Forelimb muscle (tissue), 1 donor: ENCODE measurements around the gene TSPO. TPM values are rescaled to one million over a fixed set of nuclear protein-coding genes. Genes with fewer than 3 reads are reported as not detected.
"Not testable (repeated sequence)": the region's sequence is repeated elsewhere in the genome, so short reads cannot be mapped to it uniquely, and the experiment has no call there.

Experiments
- DNase-seq: peaks from one replicate; pipeline ENCODE4 v3.0.0-alpha.2; 2013; ENCODE audit warnings: low read depth
- polyA plus RNA-seq: library from polyadenylated mRNA; unstranded; fragments of 120-200 nt; gene quantifications from one replicate; pipeline ENCODE4 v1.2.1, GENCODE V29; 2013; ENCODE audit not compliant: insufficient read length

Gene TSPO
- polyA plus RNA-seq, 1 donor, result 72.2 TPM

DNA sequence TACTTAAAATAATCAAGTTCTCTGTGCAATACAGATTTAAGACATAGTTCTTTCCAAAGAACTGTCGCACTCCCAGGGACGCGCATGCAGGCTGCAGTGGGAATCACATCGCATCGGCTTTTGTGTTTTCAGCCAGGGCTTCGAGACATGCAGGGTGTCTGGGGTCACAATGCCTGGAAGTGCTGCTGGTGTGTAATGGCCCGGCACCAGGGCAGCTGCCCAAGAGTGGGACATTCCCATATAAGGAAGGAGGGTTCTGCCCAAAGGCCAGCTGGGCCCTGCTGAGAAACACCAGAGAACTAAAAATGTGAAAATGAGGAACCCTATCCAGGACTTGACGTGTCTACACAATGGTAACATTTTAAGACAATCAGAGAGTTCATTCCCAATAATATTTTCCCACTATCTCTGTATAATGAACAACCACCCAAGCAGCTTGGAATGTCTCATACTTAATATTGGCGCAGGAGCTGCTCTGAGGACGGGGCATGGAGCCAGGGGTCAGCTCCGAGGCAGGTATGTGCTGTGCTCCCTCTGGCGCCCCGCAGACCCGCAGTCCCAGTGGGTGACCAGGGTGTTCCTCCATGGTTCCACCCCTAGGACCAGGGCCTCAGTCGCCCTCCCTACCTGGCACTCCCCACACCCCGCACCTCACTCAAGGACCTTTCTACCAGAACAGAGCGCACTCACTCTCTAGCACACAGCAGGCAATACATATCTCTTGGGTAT lies 19.4 kb upstream of the TSPO start:
- no peak for DNase-seq

DNA sequence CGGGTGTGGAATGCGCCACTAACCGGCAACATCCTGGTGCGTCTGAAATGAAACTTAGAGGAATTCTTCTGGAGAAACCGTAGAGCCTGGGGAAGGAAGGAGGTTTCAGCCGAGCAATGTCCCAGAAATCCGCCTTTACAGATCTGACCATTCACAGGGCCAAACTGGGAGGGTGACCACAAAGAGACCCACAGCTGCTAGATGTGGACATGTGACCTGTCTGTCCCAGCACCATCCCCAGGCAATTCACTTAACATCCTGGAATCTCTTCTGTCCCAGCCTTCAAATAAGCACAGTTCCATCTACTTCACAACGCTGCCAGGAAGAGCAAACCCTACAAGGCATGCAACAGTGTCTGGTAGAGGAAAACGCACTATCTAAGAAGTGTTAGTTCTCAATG lies 18.0 kb upstream of the TSPO start:
- DNase-seq, result no peak

DNA sequence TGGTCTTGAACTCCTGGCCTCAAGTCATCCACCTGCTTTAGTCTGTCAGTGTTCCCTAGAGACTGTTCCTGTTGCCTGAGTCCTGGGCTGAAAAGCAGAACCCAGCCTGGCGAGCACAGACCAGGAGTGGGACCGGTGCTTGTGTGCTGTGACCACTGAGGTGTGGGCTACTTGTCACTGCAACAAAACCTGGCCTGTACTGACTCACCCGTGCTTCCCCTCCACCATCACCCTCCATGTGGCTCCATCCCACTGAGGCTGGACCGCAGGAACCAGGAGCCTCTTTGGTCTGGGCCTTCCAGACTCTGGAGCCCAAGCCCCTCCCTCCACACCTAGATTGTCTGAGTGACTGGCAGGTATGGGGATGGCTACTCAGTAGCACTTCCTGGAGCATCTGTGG lies 16.8 kb upstream of the TSPO start:
- DNase-seq, result no peak

DNA sequence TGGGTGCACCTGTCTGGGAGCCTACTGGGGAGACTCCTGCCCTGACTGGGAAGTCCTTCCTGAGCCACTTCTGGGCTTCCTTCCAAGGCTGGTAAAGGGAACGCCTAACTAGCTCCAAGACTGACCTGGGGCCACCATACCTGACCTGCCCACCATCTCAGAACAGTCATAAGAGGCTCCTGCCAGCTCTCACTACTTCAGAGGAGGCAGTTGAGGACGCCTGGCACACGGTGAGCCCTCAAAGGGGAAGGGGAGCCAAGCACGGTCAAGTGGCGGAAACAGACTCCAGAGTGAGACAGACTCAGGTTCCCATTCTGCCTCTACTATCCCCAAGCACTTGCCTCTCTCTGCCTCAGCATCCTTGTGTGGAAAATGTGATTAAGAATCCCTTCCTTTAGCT lies 15.8 kb upstream of the TSPO start:
- DNase-seq, result no peak

DNA sequence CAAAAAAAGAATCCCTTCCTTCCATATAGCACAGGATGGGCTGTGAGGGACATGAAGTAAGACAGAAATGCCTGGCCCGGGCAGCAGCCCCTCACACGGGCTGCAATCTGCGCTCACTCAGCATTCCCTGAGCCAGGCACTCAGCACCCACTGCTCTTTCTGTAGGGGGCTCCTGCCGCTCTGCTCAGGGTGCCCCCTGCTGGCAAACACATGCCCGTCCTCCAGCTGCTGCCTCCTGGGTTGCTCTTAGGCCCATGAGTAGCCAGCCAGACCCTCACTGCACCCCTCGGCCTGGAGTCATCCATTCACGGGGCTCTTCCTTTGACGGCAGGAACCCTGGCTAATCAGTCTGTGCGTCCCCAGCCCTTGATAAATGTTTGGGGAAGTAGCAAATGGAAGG lies 15.1 kb upstream of the TSPO start:
- DNase-seq, result no peak

DNA sequence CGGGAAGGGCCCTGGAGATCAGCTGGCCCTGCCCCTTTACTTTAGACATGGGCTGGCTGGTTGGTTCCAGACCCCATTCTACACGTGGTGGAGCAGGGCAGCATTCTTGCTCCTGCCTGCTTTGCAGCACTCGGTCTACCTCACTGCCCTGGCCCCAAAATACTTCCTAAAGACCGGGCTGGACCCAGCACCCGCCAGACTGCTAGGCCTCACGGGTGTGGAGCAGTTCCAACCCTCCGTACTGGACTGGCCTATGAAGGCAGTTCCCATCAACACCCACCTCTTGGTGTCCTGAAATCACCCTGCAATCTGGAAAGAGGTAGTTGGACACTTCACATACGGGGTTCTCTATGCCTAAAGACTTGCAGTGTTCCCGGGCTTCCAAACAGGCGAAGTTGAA lies 14.6 kb upstream of the TSPO start:
- DNase-seq, result no peak

DNA sequence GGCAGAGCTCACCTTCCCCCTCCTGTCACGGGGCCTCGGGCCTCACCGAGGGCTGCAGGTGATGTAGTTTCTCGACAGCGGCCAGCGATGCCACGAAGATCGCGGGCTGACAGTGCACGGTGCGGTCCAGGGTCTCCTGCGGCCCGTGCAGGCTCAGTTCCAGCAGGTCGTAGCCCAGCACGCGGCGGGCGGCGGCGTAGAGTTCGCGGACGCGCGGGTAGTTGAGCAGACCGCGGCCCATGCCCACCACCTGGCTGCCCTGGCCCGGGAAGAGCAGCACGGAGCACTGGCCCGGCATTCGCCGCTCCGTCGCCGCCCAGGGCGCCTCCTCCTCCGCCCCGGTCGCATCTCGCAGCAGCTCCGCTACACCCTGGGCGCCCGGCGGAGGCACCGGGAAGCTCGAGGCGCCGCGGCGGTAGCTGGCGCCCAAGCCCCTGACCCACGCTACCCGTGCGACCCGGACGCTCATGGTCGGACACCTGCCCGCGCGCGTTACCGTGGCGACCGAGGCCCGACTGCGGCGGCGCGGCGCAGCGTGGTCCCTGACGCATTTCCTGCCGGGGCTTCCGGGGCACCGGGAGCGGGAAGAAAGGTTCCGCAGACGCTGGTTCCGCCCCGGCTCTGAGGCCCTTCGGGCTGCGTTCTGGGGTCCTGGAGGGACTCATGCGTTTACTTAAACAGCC lies 8.3 kb upstream of the TSPO start, which contains the start of gene MCAT:
MCAT (minus strand) TSS at position 519 of the 683 bp plus-strand sequence; CDS start at position 469, 50 bp downstream.
- DNase-seq, result peak; percentile 40

DNA sequence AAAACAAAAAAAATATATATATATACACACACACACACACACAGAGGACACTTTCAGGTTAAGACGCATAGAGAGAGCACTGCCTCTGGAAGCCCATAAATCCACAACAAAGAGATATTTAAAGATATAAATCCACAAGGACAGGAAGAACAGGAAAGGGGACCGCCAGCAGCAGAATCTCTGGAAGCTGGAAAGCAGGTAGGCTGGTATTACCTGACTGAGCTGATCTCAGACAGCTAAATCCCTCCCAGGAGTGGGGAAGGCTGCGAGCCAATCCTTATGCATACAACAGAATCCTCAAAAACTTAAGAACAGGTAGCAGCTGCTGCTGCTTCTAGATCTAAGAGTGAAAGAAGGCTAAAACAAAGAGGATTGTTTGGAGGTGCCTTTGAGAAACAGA lies 6.4 kb upstream of the TSPO start:
- no peak for DNase-seq

DNA sequence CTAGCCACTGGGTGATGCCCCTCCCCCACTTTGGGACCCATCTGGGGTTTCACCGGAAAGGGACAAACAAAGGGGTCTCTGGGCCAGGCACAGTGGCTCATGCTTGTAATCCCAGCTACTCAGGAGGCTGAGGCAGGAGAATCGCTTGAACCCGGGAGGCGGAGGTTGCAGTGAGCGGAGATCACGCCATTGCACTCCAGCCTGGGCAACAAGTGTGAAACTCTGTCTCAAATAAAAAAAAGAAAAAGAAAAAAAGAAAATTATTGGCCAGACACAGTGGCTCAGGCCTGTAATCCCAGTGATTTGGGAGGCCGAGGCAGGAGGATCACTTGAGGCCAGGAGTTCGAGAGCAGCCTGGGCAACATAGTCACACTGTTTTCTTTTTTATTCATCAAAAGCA lies 6.0 kb upstream of the TSPO start:
- DNase-seq, result not testable (repeated sequence)

DNA sequence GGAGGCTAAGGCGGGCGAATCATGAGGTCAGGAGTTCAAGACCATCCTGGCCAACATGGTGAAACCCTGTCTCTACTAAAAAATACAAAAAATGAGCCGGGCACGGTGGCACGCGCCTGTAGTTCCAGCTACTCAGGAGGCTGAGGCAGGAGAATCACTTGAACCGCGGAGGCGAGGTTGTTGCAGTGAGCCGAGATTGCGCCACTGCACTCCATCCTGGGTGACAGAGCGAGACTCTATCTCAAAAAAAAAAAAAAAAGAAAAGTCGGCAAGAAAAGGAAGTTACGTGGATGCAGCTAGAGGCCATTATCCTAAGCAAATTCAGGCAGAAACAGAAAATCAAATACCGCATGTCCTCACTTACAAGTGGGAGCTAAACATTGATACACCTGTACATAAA lies 5.0 kb upstream of the TSPO start:
- DNase-seq, result not testable (repeated sequence)

DNA sequence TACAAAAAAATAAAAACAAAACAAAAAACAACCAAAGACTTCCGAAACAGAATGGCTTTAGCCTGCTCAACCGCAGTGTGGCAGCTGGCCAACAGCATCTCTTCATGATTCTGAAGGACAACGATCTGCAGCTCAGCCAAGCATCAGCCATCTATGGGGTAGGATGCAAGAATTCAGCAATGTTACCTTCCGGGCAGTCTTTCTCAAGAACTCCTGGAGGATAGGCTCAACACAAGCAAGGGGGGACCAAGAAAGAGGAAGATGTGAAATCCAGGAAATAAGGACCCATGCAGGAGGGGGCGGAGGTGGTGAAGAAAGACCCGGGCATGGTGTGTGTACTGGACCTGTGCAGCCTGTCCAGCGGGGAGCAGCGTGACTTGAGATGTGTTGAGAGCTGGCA lies 3.5 kb upstream of the TSPO start:
- DNase-seq, result no peak

DNA sequence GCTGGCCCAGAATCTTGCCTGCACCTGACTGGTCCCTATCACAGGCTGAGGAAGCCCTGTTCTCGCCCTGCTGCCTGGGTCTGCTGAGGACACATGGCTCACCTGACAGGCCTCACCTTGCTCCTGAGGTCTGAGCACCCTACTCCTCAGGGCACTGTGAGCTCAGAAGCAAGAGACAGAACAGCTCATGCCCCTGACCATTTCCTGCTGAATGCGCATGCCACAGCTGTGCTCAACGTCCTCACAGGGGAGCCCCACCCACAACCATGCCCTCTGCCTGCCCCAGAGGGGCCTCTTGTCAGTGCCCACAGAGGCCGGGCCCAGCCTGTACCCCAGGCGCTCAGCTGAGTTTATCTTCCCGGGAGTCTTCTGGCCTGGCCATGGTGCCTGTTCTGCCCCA lies 2.8 kb upstream of the TSPO start:
- no peak for DNase-seq

DNA sequence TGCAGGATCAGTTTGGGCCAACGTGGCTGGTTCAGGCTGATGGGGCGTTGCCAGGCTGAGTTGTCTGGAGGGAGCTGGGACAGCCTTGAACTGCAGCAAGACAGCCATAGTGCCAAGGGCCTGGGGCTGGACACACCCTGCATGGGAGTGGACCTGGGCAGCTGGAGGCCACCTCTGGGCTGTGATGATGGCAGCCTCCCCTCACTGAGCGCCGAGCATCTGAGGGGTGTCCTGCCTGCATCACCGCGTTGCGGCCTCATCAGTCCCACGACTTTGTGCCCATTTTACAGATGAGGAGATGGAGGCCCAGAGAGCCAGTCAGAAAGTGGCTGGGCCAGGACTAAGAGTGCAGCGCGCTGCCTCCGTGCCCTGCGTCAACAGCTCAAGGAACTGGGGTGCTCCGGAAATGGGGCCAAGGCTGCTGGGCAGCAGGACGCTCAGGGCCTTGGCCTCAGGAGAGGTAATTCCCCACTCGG lies 590 bp upstream of the TSPO start:
- no peak for DNase-seq

DNA sequence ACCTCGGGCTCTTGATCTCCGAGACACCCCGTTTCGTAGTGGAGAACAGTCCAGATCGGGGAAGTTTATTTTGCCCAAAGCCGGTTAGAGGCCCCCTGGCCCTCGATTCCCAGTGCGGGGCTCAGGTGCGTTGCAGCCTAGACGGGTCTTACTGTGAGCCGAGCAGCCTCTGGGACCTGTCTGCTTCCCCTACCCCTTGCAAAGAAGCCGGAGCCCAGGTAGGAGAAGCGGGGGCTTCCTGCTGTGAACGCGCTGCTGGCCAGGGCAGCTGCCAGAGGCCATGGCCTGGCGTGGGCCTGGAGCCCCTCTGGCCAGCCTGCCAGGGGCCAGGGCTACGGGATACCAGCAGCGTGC lies 621 bp downstream of the TSPO start:
- no peak for DNase-seq

DNA sequence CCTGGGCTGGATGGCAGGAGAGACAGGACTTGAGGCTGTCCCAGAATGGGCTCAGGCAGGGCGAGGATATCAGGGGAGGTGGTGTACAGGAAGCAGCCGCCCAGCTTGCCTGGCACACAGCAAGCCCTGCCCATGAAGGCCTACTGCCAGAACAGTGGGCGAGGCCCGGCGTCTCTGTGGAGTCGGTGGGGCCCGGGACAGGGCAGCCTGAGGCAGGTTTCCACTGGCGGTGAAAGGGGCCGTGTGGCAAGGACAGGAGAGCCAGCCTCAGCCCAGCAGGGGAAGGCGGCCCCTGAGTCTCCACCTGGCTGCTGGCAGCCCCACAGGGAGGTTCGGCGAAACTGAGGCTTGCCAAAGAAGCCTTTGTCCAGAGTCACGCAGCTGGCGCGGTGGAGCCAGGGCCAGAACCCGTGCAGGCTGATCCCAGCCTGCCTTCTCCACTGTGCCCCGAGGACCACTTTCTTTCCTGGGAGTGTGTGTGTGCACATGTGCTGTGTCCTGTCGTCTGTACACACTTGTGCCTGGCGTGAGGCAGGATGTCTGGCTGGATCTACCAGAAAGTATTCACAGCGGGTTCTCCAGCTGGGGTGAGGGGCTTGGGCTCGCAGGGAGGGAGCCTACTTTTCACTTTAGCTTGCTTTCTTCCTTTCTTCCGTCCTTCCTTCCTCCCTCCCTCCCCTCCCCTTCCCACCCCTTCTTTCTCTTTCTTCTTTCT lies 1.2 kb downstream of the TSPO start:
- no peak for DNase-seq

DNA sequence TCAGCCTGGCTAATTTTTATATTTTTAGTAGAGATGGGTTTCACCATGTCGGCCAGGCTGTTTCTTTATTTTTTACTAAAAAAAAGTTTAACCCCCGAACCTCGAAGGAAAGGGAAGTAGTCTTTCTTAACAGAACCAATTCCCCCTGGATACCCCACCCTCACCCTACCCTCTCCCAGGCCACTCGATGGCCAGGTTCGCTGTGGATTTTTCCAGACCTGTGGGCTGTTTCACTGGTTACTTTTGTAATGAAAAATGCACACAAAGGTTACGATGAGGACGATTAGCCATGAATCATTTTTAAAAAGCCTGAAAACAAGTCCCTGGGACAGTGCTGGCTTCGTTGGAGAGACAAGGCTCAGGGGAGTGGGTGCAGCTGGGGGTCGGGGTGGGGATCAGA lies 2.5 kb downstream of the TSPO start:
- DNase-seq, result no peak

DNA sequence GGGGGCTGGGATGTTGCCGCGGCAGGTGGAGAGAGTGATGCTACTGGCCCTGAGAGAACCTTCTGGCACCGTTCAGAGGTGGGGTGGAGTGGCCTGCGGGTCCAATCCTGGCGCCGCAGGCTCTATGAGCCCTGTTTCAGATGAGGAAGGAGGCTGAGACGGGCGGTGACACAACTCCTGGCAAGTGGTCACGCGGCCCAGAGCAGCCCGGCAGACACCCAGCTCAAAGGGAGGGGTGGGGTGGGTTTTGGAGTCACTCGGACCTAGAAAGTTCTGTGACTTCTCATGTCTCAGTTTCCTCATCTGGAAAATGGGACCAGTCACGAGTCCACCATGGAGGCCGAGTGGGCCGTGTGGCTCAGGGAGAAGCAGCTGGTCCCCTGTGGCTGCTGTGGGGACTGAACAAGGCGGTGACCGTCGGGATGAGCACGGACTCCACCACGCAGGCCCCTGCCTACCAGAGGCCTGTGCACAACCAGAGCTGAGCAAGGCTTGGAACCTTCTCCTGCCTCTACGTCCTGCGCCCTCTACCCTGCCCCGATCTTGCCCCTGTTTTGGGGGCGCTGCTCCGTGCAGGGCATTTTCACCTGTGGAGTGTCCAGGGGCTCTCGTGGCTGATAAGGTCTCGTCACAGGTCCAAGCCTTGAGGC lies 3.7 kb downstream of the TSPO start:
- DNase-seq, result no peak

DNA sequence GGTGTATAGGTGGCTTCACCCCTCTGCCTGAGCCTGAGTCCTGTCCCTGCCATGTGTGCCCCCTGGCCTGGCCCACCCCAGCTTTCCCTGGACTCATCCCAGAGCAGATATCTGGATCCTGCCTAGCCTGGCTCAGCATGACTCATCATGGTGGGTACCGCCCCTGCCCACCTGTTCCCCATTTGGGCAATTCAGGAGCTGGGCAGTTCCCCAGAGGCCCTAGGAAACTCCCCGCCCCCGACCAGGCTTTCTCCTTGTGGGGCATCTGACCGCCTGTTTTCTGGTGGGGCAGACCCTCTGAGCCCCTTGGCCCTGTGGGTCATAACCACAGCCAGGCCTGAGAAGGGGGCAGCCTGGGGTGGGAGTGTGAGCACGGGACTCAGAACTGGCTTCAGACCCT lies 4.4 kb downstream of the TSPO start:
- no peak for DNase-seq

DNA sequence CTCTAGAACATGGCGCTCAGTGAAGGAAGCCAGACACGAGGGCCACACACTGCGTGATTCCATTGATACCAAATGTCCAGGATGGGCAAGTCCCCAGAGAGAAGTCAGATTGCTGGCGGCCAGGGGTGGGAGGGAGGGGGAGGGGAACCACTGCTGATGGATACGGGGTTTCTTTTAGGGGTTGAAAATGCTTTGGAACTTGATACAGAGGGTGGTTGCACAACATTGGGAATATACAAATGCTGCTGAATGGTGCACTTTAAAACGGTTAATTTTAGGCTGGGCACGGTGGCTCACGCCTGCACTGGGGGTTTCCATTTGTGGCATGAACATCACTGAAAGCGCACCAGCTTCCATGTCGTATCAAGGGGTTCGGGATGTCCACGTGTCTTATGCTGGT lies 5.1 kb downstream of the TSPO start:
- DNase-seq, result no peak

DNA sequence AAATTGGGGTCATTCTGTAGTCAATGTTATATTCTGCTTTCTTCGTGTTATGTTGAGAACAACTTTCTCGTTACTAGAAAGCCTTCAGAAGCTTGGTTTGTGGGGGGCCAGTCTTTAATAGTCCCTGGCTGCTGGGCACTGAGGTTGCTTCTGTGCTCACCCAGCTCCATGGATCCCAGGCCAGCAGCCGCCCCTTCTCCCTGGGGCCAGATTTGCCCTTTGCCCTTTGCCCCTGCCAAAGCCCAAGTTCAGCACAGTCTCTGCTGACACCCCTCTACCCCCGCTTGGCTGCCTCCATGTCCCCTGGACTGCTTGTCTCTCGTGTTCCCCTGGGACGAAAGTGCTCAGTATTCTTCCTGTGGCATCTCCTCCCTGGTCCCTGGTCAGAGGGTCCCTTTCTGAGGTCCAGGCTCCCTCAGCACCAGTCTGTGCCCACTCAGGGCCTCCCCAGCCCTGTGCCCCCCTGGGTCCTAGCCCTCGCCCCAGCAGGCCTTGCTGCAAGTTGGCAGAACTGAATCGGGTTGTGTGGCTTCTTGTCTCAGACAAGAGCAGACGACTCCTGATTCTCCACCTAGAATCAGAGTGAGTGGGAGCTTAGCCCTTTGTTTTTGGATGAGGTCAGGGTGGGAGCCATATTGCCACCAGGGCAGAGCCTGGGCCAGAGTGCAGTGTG lies 6.7 kb downstream of the TSPO start:
- DNase-seq, result no peak

DNA sequence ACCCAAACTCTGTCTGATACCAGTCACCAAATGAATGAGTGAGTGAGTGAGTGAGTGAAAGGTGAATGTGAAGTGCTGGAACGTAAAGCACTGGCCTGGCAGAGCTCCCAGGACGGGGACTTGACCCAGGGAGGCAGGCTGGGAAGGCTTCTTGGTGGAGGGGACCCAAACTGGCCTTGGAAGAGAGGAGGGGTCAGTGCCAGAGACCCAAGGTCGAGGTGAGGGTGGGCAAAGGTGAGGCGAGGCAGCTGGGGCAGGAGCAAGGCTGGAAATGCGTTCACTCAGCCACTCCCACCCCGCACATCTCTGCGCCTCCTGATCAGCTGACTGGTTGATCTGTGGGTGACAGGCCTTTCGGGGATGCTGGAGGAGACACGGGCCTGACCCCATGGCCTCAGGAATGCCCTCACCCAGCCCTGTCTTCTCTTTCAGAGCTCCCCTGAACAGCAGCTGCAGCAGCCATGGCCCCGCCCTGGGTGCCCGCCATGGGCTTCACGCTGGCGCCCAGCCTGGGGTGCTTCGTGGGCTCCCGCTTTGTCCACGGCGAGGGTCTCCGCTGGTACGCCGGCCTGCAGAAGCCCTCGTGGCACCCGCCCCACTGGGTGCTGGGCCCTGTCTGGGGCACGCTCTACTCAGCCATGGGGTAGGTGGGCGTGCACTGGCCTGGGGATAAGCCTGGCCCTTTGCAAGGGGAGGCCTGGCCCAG lies 7.6 kb downstream of the TSPO start:
- no peak for DNase-seq
